Suprapubic skin (tissue), 4 donors: Measurements from ENCODE around the gene C3orf80. TPM values are rescaled to one million over a fixed set of nuclear protein-coding genes. Genes with fewer than 3 reads are reported as not detected.

Experiments
- DNase-seq, 2 donors: peaks; one replicate each; pipeline ENCODE4 v3.0.0-alpha.2; 2019; ENCODE audit warnings: low spot score in 2 of 2
- H3K27ac ChIP-seq: fragments of 200-600 bp; sonication (generic); one replicate; pipeline ENCODE4 v1.5.1; 2019
- H3K27me3 ChIP-seq: fragments of 200-600 bp; sonication (generic); one replicate; pipeline ENCODE4 v1.5.1; 2019
- H3K36me3 ChIP-seq: fragments of 200-600 bp; sonication (generic); one replicate; pipeline ENCODE4 v1.5.1; 2019
- H3K4me1 ChIP-seq: fragments of 200-600 bp; sonication (generic); one replicate; pipeline ENCODE4 v1.5.1; 2019
- H3K4me3 ChIP-seq: fragments of 200-600 bp; sonication (generic); one replicate; pipeline ENCODE4 v1.5.1; 2019; ENCODE audit warnings: mild to moderate bottlenecking
- H3K9me3 ChIP-seq: fragments of 200-600 bp; sonication (generic); one replicate; pipeline ENCODE4 v1.5.1; 2019
- EP300 ChIP-seq: sonication (generic); formaldehyde crosslinking; IDR thresholded peaks from one replicate; pipeline ENCODE4 v1.6.1; 2017; ENCODE audit warnings: antibody characterized with exemption
- POLR2A ChIP-seq, 2 donors: fragments of 450-650 bp; IDR thresholded peaks; one replicate each; pipeline ENCODE4 v1.6.1; 2017; ENCODE audit warnings: antibody characterized with exemption in 2 of 2, mild to moderate bottlenecking in 2 of 2, moderate library complexity in 2 of 2
- POLR2AphosphoS5 ChIP-seq, 3 donors: sonication (generic); formaldehyde crosslinking; IDR thresholded peaks; one replicate each; pipeline ENCODE4 v1.6.1; 2017; ENCODE audit warnings: antibody characterized with exemption in 3 of 3
- WGBS: methylation state at CpG from one replicate; pipeline ENCODE4 v1.1.5; 2018; 5-methylcytosine and 5-hydroxymethylcytosine counted together
- total RNA-seq, 4 donors: library from RNA; depleted of rRNA; stranded (reverse); fragments of >200 nt; gene quantifications; one replicate each; pipeline ENCODE4 v1.1.0, GENCODE V29; 2016
- TF ChIP-seq, protein P1 (sequence below), 2 donors: fragments of 200-600 bp in 1 of 2; fragments of 450-650 bp in 1 of 2; sonication (generic) in 1 of 2; IDR thresholded peaks; one replicate each; pipeline ENCODE4 v1.5.1; 2016 to 2019; ENCODE audit warnings: antibody characterized with exemption in 2 of 2, mild to moderate bottlenecking in 1 of 2, moderate library complexity in 1 of 2

Gene C3orf80
- total RNA-seq, 4 donors from 2014 or later, result 0.72 to 0.91 TPM; not detected in 2

DNA sequence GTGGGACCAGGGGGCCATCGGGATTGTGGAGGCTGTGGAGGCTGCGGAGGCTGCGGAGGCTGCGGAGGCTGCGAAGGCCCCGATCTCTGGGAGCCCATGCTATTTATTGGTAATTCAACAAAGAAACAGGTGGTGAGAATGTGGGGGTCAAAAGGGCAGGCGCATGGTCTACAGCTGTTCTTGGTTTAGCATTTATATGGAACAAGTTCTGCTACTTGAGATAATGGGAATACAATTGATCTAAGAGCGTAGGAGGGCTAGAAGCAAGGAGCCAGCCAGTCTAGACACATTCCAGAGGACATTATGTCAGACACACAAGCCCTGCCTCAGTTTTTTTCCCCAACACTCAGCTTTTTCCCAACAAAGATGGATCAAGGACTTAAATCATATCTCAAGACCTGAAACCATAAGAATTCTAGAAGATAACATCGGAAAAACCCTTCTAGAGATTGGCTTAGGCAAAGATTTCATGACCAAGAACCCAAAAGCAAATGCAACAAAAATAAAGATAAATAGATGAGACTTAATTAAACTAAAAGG, 20.1 kb downstream of the C3orf80 start:
- Histone ChIP-seq H3K36me3 (no peaks in the 10 kb centered on the region), H3K4me1 (no peaks in the 10 kb centered on the region), H3K9me3 (no peaks in the 10 kb centered on the region), H3K27me3 (no peaks in the 10 kb centered on the region), H3K4me3 (no peak overlapping the region), H3K27ac (no peak overlapping the region)
- WGBS, result 92% methylated on average over 9 of the region's 9 CpGs
- no peak for DNase-seq
- TF ChIP-seq, protein P1, sequence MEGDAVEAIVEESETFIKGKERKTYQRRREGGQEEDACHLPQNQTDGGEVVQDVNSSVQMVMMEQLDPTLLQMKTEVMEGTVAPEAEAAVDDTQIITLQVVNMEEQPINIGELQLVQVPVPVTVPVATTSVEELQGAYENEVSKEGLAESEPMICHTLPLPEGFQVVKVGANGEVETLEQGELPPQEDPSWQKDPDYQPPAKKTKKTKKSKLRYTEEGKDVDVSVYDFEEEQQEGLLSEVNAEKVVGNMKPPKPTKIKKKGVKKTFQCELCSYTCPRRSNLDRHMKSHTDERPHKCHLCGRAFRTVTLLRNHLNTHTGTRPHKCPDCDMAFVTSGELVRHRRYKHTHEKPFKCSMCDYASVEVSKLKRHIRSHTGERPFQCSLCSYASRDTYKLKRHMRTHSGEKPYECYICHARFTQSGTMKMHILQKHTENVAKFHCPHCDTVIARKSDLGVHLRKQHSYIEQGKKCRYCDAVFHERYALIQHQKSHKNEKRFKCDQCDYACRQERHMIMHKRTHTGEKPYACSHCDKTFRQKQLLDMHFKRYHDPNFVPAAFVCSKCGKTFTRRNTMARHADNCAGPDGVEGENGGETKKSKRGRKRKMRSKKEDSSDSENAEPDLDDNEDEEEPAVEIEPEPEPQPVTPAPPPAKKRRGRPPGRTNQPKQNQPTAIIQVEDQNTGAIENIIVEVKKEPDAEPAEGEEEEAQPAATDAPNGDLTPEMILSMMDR (IDR thresholded peaks at IDR 0.05), result no peak
- TF ChIP-seq POLR2A (IDR thresholded peaks at IDR 0.05) (no peak), POLR2AphosphoS5 (IDR thresholded peaks at IDR 0.05) (no peak), EP300 (no peak)

DNA sequence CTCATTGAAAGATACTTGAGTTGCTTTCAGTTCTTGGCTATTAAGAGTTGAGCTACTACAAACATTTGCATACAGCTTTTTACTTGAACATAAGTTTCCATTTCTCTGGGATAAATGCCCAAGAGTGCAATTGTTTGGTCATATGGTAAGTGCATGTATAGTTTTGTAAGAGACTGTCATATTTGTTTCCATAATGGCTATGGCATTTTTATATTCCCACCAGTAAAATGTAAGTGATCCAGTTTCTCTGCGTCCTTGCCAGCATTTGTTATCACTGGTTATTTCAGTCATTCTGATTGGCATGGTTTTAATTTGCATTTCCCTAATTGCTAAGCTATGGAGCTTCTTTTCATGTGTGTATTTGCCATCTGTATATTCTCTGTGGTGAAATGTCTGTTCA, 22.5 kb downstream of the C3orf80 start:
- Histone ChIP-seq H3K27ac (no peak overlapping the region), H3K4me1 (no peaks in the 10 kb centered on the region), H3K9me3 (no peaks in the 10 kb centered on the region), H3K4me3 (no peak overlapping the region), H3K27me3 (no peaks in the 10 kb centered on the region), H3K36me3 (no peaks in the 10 kb centered on the region)
- WGBS, result 70% methylated on average over 1 of the region's 1 CpG
- DNase-seq, result no peak
- no peak for TF ChIP-seq POLR2A (IDR thresholded peaks at IDR 0.05)
- TF ChIP-seq POLR2AphosphoS5 (IDR thresholded peaks at IDR 0.05), result no peak
- TF ChIP-seq EP300, result no peak
- TF ChIP-seq, protein P1 (IDR thresholded peaks at IDR 0.05), result no peak

DNA sequence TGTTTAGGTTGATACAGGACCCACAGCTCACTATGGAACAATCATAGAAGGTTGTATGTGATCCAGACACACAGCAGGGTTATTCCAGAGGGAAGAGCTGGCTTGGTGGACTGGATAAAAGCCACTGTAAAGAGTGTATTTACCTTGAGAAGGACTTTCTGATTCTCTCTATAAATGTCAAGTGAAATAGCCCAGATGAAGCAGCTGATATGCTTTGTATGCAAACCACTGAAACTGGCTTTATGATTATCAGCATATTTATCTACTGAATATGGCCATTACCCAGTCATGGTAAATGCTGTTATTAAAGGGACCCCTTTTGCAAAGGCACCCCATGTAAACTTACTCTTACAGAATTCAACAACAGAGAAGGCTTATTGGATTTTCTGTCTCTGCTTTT, 28.1 kb downstream of the C3orf80 start:
- H3K27ac ChIP-seq, result no peak overlapping the region
- H3K4me3 ChIP-seq, result no peak overlapping the region
- DNase-seq, result no peak
- TF ChIP-seq EP300, result no peak
- no peak for TF ChIP-seq POLR2A (IDR thresholded peaks at IDR 0.05)
- no peak for TF ChIP-seq POLR2AphosphoS5 (IDR thresholded peaks at IDR 0.05)
- TF ChIP-seq, protein P1 (IDR thresholded peaks at IDR 0.05), result no peak
- H3K36me3 ChIP-seq, result no peaks in the 10 kb centered on the region
- no peaks in the 10 kb centered on the region for H3K9me3 ChIP-seq
- no peaks in the 10 kb centered on the region for H3K27me3 ChIP-seq
- no peaks in the 10 kb centered on the region for H3K4me1 ChIP-seq

DNA sequence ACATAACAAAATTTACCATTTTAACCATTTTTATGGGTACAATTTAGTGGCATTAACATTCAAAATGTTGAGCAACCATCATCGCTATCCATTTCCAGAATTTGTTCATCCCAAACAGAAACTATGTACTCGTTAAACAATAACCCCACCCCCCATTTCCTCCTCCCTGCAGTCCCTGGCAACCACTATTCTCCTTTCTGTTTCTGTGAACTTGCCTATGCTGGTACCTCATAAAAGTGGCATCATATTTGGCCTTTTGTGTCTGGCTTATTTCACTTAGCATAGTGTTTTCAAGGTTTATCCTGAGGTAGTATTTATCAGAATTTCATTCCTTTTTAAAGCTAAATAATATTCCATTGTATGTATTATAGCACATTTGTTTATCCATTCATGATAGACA, 32.4 kb downstream of the C3orf80 start:
- Histone ChIP-seq H3K36me3 (no peaks in the 10 kb centered on the region), H3K4me3 (no peak overlapping the region), H3K4me1 (no peaks in the 10 kb centered on the region), H3K9me3 (no peaks in the 10 kb centered on the region), H3K27ac (no peak overlapping the region), H3K27me3 (no peaks in the 10 kb centered on the region)
- TF ChIP-seq POLR2AphosphoS5 (IDR thresholded peaks at IDR 0.05), result no peak
- no peak for TF ChIP-seq EP300
- TF ChIP-seq, protein P1 (IDR thresholded peaks at IDR 0.05), result no peak
- no peak for TF ChIP-seq POLR2A (IDR thresholded peaks at IDR 0.05)
- no peak for DNase-seq
- 86% methylated on average over 2 of the region's 2 CpGs for WGBS

DNA sequence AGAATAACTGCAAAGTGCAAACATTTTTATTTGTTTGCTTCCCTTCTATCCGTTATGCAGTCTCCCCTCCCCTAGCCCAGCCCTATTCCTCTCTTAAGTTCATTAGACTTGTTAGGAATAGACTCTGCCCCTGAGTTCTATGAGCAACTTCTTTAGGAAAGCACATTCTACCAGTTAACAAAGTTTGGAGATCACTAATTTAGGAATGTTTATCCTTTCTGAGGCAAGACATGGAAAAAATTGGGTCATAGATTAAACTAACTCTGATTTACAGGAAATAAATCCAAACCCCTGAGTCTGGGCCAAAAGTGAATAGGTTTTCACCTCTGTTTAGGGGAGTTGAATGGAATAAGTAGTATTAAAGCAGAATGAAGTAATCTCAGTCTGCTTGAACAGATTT, 34.4 kb downstream of the C3orf80 start:
- H3K27me3 ChIP-seq, result no peaks in the 10 kb centered on the region
- H3K4me1 ChIP-seq, result no peaks in the 10 kb centered on the region
- no peak for TF ChIP-seq POLR2AphosphoS5 (IDR thresholded peaks at IDR 0.05)
- 77% methylated on average over 1 of the region's 1 CpG for WGBS
- no peak overlapping the region for H3K4me3 ChIP-seq
- H3K9me3 ChIP-seq, result no peaks in the 10 kb centered on the region
- no peak for DNase-seq
- H3K36me3 ChIP-seq, result no peaks in the 10 kb centered on the region
- no peak overlapping the region for H3K27ac ChIP-seq
